ENCODE data around the gene GIN1.
"Not testable (repeated sequence)": the region's sequence is repeated elsewhere in the genome, so short reads cannot be mapped to it uniquely, and the experiment has no call there.

The GIN1 gene

DNA sequence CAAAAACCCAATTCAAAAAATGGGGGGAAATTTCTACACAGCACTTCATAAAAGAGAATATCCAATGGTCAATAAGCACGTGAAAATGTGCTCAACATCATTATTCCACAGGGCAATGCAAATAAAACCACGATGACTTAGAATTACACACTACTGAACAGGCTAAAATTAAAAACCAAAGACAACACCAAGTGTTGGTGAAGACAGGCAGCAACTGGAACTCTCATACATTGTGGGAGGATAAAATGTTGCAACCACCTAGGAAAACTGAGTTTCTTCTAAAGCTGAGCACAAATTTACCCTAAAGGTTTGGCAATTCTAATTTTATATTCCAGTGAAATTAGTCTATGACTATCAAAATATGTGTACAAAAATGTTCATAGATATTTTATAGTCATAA is 9.5 kb downstream of the GIN1 start:
- DNase-seq (ENCODE audit: low read depth in 3 of 3): no peak

DNA sequence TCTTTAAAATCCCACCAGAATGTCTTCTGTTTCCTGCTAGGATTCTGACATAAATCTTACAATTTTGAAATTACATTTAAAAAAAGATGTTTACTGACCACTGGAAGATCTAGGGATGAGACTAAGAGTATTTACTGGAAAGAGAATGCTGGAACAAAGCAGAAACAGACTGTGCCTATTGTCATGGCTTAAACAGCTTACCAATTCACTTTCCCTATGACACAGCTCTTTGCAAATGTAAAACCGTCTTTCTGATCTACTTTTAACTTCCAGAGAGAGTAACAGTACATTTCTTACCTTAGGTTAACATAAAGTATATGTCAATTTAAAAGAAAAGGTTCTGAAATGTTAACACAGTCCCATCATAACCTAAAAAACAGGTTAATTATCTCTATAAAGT is 10.7 kb downstream of the GIN1 start:
- DNase-seq (ENCODE audit: low read depth in 3 of 3): no peak

DNA sequence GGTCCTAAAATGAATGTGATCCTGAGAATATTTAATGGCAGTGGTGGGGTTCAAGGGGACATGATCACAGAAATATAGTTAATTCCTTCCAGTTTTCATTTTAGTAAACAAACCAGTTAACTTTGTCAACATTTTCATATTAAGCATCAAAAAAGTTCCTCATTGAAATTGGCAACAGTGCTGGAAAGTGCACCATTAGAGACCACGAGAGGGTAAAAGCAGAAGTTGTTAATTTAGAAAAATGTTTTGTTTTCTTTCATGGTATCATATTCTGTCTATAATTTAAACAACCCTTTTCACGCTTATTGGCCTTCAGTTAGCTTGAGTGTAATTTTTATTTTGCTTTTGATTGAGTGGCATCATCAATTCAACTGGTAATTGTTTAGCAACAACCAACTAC is 11.9 kb downstream of the GIN1 start:
- no peak for DNase-seq (ENCODE audit: low read depth in 3 of 3)

DNA sequence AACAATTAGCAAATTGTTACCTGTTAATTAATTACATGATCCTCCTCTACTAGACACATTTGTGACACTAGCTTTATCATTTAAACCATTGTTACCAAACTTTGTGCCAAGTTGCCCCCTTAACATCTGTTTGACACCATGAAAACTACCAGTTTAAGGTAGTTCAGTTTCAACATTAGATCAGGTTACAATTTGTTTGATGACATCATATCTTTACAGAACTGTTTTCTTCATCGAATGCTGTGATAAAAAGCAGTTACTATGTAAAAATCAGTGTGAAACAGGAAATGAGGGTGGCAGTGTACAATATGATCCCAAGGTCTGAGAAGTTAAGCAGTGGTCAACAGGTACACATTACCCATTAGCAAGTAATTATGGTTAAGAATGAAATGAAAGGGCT is 17.7 kb downstream of the GIN1 start:
- DNase-seq (ENCODE audit: low read depth in 3 of 3): no peak

DNA sequence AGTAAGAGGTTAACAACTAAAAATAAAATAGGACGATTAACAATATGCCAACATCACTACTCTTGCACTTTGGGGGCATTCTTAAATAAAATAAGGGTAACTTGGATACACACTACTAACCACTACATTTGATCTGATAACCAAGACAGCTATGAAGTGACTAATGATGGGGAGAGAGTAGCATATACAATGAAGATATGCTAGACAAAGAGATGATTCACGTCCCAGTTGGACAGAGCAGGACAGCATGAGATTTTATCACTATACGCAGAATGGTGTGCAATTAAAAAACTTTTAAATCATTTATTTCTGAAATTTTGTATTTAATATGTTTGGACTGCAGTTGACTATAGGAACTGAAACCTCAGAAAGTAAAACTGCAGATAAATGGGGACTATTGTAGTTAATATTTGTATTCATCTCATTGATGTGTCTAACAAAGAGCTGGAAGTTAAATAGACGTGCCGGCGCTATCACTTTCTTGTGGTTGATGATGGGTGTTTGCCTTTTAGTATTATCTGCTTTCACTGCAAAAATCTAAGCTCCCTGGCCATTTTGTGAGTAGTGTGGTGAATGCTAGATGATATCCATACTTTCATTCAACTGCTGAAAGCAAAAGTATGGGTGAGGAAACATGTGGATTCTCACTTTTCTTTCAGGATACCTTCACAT is 18.7 kb downstream of the GIN1 start:
- no peak for DNase-seq (ENCODE audit: low read depth in 3 of 3)

DNA sequence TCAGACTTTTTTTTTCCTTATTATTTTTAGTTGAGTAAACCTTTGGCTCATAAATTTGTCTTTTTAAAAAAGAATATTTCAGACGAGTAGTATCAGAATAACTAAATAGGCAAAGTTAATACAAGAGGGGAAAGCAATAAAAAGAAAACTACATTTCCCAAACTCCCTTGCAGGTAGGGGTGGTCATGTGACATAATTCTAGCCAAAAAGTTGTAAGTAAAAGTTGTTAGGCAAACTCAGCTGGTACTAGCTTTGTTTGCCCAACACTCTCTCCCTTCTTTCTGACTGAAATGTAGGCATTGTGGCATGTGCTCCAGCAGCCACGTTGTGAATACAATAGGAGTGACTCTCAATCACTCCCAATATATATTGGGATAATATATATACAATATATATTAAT is 20.9 kb downstream of the GIN1 start:
- DNase-seq (ENCODE audit: low read depth in 3 of 3): no peak

DNA sequence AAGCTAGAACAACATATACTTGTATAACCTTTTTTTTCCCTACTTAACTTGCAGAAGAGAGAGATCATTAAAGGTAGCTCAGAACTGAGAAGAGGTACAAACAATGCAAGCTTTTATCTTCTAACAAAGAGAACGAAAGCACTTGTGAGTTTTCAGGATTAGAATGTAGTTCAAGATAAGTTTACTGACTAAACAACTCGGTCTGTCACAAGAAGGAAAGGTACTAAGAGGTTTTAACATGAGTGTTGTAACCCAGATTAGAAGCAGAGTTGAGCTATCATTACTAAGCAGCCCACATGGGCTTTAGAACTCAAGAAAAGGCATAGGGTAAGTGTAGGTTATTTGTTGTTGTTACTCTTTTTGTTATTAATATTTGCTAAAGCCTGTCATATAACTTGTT is 25.2 kb downstream of the GIN1 start:
- DNase-seq (ENCODE audit: low read depth in 3 of 3): no peak

DNA sequence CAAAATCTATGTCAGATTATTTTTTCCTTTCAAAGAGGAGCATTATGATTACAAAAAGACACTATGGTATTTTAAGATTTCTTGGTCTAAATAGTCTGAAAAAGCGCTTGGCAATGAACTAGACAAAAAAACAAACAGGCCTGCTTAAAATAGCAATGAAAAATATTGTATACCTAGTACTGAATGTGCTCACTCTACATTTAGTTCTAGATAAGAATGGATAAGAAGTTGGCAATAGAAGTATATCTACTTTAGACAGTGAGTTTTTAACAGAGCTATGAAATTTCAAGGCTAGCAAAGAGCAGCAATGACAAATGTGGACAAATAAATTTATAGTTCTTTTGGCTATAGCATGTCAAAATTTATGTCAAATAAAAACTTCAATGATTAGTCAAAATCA is 26.2 kb downstream of the GIN1 start:
- DNase-seq (ENCODE audit: low read depth in 3 of 3): no peak

DNA sequence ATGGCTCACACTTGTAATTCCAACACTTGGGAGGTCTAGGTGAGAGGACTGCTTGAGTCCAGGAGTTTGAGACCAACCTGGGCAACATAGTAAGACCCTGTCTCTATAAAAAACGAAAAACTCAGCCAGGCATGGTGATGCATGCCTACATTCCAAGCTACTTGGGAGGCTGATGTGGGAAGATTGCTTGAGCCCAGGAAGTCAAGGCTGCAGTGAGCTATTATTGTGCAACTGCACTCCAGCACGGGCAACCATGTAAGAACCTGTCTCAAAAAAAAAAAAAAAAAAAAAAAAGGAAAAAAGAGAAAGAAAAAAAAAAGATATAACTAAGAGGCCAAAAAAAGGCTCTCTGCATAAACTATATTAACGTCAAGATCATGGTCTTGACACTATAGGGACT is 27.3 kb downstream of the GIN1 start:
- DNase-seq (ENCODE audit: low read depth in 3 of 3): no peak

DNA sequence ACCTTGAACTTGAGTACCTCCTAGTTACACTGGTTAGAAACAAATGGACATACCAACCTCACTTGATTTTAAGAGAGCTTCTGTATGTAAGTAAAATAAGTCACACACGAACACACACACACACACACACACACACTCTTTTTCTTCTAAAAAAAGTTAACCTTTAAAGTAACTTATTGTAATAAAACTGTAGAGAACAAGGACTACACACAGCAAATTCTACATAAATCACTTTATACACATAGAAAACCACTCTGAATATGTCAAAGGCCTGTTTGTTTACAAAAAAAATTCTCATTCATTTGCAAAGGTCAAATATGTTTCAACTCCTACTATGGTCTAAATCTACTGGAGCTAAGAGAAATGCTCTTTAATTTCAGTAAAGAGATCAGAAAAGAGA is 29.1 kb downstream of the GIN1 start:
- DNase-seq (ENCODE audit: low read depth in 3 of 3): no peak

DNA sequence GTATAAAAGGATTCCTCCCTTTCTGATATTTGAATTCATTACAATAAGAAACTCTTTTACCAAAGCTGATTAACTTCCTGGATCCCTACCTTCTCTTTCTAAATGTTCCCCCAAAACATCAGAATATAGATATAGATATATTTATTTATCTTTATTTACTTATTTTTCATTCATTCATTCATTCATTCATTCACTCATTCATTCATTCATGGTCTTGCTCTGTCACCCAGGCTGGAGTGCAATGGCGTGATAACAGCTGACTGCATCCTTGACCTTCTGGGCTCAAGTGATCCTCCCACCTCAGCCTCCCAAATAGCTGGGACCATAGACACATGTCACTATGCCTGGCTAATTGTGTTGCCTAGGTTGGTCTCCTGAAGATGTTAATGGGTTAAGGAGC is 30.7 kb downstream of the GIN1 start:
- DNase-seq (ENCODE audit: low read depth in 3 of 3): no peak

DNA sequence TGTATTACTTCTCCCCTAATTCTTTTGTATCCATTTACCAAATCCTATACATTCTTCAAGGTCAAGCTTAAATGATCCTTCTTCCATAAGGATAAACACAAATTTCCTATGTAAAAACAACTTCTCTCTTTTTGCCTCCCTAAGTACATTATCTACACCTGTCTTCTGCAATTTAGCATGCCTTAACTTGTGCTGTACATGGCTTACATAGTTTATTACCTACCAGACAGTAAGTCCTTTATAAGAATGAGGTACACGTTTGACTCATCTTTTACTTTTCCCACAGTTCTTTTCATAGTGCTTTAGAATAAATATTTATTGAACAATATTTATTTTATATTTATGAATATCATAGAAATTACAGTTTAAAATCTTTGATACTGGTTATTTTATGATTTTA is 33.4 kb downstream of the GIN1 start:
- no peak for DNase-seq (ENCODE audit: low read depth in 3 of 3)

DNA sequence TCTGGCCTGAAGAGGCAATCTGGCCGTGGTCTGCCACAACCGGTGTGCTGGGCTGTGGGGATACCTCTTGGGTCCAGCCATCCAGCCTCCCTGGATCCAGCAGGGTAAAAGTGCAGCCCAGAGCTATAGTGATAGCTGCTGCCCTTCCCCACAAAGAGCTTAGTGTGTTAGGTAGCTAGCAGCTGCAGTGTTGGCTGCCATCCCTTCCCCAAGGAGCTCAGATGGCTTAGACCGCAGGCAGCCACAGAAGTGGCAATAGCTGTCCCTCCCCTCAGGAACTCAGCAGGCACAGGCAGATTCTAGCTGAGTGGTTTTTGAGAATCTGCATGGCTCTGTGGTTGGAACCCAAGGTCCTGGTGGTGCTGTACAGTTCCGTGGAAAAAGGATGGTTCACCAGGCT is 40.1 kb downstream of the GIN1 start:
- no peak for DNase-seq (ENCODE audit: low read depth in 3 of 3)

DNA sequence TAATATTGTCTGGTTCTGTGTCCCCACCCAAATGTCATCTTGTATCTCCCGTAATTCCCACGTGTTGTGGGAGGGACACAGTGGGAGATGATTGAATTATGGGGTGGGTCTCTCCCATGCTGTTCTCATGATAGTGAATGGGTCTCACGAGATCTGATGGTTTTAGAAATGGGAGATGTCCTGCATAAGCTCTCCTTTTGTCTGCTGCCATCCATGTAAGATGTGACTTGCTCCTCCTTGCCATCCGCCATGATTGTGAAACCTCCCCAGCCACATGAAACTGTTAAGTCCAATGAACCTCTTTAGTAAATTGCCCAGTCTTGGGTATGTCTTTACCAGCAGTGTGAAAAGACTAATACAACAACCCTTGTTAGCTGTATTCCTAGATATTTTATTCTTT is 44.5 kb downstream of the GIN1 start:
- no peak for DNase-seq (ENCODE audit: low read depth in 3 of 3)

DNA sequence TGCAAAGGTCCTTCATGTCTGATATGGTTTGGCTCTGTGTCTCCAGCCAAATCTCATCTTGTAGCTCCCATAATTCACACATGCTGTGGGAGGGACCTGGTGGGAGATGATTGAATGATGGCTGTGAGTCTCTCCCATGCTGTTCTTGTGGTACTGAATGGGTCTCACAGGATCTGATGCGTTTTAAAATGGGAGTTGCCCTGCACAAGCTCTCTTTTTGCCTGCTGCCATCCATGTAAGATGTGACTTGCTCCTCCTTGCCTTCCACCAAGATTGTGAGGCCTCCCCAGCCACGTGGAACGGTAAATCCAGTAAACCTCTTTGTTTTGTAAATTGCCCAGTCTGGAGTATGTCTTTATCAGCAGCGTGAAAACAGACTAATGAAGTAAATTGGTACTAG is 46.4 kb downstream of the GIN1 start:
- DNase-seq (ENCODE audit: low read depth in 3 of 3): not testable (repeated sequence)

DNA sequence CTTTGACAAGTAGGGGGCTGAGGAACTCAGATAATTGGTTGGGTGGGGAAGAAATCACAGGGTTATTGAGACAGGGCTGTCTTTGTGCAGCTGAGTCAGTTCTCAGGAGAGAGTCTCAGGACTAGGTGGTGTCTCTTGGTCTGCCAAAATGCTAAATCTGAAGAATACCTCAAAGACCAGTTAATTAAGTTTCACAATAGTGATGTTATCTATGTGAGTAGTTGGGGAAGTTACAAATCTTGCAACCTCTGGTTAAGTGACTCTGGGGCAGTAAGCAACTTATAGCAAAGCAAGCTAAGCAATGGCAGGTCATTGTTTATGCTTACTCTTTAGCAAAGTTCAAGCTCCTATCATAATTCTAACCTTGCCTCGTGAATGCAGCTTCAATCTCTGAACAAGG is 53.6 kb downstream of the GIN1 start:
- no peak for DNase-seq (ENCODE audit: low read depth in 3 of 3)

DNA sequence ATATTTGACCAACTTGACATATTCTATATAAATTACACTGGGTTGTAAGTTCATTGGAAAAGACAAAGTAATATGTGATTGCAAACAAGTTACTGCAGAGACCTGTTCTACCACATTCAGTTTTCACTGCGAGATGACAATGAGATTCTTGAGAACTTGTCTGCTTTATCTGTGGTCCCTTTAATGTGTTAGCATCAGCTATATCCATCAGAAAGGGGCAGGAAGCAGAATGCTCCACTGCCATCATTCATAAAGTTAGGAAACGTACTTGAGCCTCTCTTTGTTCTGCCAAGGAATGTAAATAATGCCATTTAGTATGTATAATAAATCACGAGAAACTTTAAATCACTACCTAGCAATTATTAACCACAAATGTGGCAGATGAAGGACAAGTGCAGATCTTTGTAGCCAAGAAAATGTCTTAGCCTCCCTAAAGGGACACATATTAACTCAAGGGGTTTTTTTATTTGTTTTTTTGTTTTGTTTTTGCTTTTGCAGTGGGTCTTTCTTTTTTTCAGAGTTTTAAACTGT is 59.4 kb downstream of the GIN1 start:
- no peak for DNase-seq (ENCODE audit: low read depth in 3 of 3)

DNA sequence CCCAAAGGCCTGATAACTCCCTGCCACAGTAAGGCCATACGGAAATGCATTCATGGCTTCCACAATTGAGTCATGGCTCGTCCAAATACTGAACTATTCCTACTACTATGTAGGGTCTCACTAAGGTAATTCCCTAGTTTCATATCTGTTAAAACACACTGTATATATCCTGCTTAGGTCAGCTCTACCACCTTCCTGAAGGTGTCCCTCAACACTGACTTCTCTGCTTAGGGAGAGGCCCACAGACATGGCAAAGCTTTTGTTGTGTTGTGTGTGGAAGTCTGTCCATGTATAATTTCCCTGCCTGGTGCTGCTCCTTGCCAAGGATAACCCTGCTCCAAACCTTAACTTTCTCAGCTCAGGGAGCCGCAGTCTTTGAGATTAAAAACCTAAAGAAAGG is 60.4 kb downstream of the GIN1 start:
- no peak for DNase-seq (ENCODE audit: low read depth in 3 of 3)

DNA sequence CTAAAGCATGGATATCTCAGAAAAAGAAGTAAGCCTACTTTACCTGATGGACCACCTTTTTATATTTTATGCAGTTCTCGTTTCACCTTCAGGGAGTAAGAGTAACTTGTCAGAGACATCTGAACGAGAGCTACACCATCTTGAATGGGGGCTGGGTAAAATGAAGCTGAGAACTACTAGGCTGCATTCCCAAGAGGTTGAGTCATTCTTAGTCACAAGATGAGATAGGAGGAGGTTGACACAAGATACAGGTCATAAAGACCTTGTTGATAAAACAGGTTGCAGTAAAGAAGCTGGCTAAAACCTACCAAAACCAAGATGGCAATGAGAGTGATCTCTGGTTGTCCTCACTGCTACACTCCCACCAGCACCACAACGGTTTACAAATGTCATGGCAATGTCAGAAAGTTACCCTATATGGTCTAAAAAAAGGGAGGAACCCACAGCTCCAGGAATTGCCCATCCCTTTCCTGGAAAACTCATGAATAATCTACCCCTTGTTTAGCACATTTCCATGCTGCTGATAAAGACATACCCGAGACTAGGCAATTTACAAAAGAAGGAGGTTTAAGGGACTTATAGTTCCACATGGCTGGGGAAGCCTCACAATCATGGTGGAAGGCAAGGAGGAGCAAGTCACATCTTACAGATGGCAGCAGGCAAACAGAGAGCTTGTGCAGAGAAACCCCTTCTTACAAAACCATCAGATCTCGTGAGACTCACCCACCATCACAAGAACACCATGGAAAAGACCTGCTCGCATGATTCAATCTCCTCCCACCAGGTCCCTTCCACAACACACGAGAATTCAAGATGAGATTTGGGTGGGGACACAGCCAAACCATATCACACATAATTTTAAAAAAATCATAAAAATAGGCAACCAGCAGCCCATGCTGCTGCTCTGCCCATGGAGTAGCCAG is 62.5 kb downstream of the GIN1 start:
- no peak for DNase-seq (ENCODE audit: low read depth in 3 of 3)

DNA sequence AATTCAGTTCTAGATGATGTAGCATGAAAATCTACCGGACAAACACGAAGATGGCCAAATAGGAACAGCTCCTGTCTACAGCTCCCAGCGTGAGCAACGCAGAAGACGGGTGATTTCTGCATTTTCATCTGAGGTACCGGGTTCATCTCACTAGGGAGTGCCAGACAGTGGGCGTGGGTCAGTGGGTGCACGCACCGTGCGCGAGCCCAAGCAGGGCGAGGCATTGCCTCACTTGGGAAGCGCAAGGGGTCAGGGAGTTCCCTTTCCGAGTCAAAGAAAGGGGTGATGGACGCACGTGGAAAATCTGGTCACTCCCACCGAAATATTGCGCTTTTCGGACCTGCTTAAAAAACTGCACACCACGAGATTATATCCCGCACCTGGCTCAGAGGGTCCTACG is 73.2 kb downstream of the GIN1 start:
- not testable (repeated sequence) for DNase-seq (ENCODE audit: low read depth in 3 of 3)

DNA sequence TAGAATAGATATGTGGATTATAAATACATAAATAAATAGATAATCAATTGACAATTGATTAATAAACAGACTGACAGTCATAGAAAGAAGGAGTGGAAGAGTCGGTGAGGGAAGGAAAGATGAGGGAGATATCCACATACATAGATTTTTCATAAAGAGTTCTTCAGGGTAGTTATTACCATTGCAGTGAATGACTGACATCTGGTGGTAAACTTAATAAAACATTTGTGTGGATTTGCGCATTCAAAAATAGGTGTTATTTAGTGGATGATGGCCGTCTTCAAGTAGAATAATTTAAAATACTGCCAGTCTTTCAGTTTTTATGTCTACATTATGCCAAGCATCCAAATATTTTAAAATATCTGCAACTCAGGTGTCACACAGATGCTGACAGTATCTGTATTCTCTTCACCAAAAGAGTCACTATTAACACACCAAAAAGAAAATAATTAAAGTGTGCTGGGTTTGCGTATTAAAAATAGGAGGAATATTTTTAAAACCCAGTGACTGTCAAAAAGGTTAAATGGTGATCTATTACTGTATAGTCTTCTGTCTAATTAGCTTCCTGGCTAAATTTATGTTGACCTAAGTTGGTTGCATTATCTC is 78.8 kb downstream of the GIN1 start:
- DNase-seq (ENCODE audit: low read depth in 3 of 3): no peak

DNA sequence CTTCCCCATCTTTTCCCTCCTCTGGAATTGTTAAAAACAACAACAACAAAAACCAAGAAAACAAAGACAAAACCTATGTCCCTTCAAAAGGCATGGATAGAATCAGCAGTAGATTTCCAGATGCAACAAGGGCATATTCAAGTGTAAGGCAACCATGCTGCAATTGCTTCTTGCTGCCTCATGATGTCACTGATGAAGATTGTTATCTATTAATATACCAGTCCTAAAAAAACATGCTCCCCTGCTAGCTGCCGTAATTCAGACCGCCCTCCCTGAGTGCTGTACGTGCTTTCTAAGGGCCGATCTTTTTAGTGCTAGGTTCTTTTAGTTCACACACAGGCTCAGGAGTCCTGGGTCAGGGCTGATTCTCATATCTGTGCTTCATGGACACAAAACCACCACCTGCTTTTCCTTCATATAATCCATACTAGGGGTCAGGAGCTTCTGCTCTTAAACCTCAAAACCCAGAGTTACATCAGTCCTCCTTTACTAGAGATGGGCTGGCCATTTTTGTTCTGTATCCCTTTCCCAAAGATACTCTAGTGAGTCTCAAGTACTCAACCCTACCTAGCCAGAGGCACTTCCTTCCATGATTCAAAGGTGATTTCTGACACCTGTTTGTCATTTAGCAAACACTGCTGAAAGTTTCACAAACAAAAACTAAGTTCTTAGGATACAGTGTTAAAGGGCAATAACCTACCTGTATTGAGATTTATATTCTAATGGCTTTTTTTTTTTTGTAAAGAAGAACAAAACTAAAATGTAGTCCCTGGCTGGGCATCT is 82.1 kb downstream of the GIN1 start:
- no peak for DNase-seq (ENCODE audit: low read depth in 3 of 3)

All from stimulated activated CD4-positive, alpha-beta T cell treated with anti-CD3 and anti-CD28 coated beads, TNF-alpha, amount 100 ng/mL, for 48 hours (primary cell).